GM18951 (cell line): Measurements from ENCODE around the gene KRTAP3-2.

Source experiments
- POLR2A ChIP-seq: IDR thresholded peaks from 4 replicates; pipeline ENCODE4 v1.6.1; 2011; ENCODE audit warnings: mild to moderate bottlenecking; ENCODE audit not compliant: insufficient read length, insufficient read depth; ENCODE audit errors: extremely low read depth
- in situ Hi-C: fragments of 300-500 bp; cut with MboI; formaldehyde crosslinking; loops from one replicate; pipeline ENCODE4 v1.12.0; 2022; ENCODE audit warnings: low sequenced_read_pairs, mixed read lengths, inconsistent platforms; ENCODE audit not compliant: unreplicated experiment

Gene KRTAP3-2

DNA sequence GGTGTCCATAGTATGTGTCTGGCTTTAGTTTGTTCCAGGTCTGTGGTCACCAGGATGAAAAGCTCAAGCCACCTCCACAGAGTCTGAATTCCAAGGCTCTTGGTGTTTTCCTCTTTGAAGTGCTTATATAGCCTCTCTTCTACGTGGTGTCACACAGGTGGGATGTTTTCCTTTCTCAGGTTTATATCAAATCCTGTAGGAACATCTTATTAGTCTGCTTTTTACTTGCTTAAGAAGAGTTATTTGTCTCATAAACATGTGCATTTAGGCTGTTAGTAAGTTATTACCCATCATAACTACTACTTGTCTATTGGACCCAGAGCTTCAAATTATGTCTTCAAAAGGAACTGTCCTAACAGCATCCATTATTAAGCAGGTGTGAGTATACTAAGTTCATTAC is 32.9 kb downstream of the KRTAP3-2 start, which contains the start of gene KRT39:
KRT39 (minus strand) TSS at position 101 of the 400 bp plus-strand sequence; CDS start at position 9, 92 bp downstream.
- TF ChIP-seq POLR2A = no peak
- in situ Hi-C loops = no loop called here

DNA sequence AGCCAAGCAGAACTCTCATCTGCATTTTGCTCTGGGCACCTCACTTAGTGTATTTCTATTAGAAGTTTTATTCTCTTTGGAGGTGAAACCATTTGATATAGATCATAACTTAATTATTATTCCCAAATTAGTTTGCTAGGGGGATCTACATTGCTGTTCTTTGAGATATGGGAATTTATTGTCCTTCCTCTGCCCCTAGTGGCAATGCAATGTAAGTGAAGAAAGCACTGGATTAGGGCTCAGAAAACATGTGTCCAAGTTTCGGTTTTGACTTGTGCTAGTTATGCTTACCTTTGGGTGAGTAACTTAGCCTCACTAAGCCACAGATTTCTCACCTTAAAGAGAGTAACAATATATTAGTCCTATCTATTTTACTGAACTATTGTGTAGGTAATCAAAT is 35.9 kb downstream of the KRTAP3-2 start:
- TF ChIP-seq POLR2A = no peak
- in situ Hi-C loops = no loop called here

DNA sequence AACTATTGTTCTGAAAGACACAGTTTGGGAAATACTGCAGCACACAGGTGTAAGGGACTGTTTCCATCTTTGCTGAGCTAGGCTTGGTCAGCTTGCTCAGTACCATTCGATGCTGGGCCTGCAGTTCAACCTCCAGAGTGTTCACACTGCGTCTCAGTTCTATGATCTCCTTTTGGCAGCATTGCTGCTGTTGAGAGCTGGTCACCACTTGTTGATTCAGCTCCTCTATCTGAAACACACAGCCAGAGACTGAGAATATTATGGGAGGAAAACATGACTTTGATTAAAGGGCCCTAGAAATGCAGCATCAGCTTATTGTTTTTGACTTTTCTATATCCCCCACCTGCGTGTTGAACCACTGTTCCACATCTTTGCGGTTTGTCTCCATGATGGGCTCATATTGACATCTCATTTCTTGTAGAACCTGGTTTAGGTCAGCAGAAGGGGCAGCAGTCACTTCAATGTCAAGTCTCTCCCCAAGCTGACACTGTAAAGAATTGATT is 37.6 kb downstream of the KRTAP3-2 start:
- no peak for TF ChIP-seq POLR2A
- in situ Hi-C loops = no loop called here

- in situ Hi-C loops = no loop called here
- no peak for TF ChIP-seq POLR2A
Measured at GRCh38 chr17:40961591-40961990, 38.1 kb downstream of the KRTAP3-2 start.

DNA sequence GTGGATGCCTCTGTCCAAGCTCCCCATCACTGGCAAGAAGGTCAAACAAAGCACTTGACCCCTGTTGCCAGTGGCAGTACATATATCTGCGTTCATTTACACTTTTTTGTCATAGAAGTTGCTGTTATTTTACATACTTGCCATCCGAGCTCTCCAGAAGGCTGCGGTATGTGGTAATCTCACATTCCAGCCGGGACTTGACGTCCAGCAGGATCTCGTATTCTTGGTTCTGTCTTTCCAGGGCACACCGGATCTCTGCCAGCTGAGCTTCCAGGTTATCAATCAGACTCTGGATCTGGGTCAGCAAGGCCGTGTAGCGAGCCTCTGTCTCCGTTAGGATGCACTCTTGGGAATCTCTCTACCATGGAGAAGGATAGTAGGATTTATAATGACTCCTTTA is 39.6 kb downstream of the KRTAP3-2 start:
- in situ Hi-C loops = no loop called here
- TF ChIP-seq POLR2A = no peak

- in situ Hi-C loops = no loop called here
- no peak for TF ChIP-seq POLR2A
Measured at GRCh38 chr17:40958086-40958953, 41.4 kb downstream of the KRTAP3-2 start.

GRCh38 chr17:40956401-40957254 is 43.1 kb downstream of the KRTAP3-2 start:
- TF ChIP-seq POLR2A = no peak
- in situ Hi-C loops = no loop called here

- in situ Hi-C loops = no loop called here
- TF ChIP-seq POLR2A = no peak
Measured at GRCh38 chr17:40953881-40954280, 45.8 kb downstream of the KRTAP3-2 start.

GRCh38 chr17:40952661-40953060 is 47.0 kb downstream of the KRTAP3-2 start:
- in situ Hi-C loops = no loop called here
- TF ChIP-seq POLR2A = no peak

DNA sequence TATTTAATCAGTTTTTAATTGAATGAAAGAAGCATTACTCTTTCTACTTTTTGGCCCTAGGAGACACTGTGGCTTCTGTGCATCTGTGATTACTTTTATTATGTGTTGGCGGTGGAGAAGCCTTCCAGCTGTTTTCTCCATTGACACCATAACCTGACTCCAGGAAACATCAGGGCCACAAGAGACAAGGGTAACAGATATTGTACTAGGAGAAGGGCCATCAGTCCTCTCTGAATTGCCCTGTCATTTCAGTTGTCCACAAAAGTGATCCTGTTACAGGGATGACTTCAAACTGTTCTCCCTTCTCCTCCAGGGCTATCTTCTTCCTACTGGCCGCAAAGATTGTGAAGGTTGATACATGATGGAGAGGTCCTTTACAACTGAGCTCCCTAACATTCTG is 47.6 kb downstream of the KRTAP3-2 start:
- in situ Hi-C loops = no loop called here
- TF ChIP-seq POLR2A = no peak

DNA sequence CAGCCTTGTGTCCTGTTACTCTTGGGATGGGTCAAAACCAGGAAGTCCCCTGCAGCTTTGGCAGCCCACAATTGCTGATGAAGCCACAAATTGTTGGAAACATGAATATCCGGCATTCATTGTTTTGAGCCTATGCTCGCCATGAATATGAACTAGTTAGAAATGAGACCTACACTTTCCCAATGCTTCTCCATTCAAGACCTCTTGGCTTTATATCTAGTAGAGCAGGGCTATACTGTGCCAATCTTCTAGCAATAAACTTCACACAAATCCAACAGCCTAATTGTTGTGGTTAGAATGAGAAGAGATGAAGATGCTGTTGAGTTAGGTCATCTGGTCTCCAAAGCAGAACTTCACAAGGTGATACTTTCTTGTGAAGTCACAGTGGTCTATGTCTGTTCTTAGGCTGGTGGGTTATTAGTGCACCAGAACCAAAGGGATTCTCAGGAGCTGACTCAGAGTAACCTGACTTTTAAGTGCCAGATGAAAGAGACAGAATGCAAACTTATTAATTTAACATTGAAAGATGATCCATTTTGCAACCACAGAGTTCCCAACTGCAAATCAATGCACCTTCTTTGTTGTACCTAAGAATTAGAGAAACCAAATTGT is 48.6 kb downstream of the KRTAP3-2 start:
- in situ Hi-C loops = no loop called here
- no peak for TF ChIP-seq POLR2A

- TF ChIP-seq POLR2A = no peak
Measured at GRCh38 chr17:40950176-40950575, 49.5 kb downstream of the KRTAP3-2 start.

GRCh38 chr17:40949418-40949817 is 50.3 kb downstream of the KRTAP3-2 start:
- in situ Hi-C loops = no loop called here

More at GRCh38 chr17:40950176-40950575, 49.5 kb downstream of the KRTAP3-2 start:
- in situ Hi-C loops = no loop called here

More at GRCh38 chr17:40949418-40949817, 50.3 kb downstream of the KRTAP3-2 start:
- no peak for TF ChIP-seq POLR2A
